Pancreas (tissue), 10 donors: ENCODE measurements around the gene CPED1. TPM values are rescaled to one million over a fixed set of nuclear protein-coding genes. Genes with fewer than 3 reads are reported as not detected.
A peak's percentile ranks its signal among the peaks of the same experiment; 100 is the strongest.

Experiments used
- ATAC-seq, 4 donors: fragments of 200-7000 bp; cut with Tn5 transposase; one replicate each; pipeline versions ENCODE4 v1.8.0 to v1.9.1; 2020; ENCODE audit warnings: mild to moderate bottlenecking in 4 of 4, moderate library complexity in 4 of 4
- DNase-seq, 6 donors: peaks; one replicate each; pipeline ENCODE4 v3.0.0-alpha.2; 2020
- FAIRE-seq: peaks from 2 replicates; lab custom pipeline; 2012; peaks lifted over from hg19 to GRCh38; lab: Jason Lieb, UNC
- H3K27ac ChIP-seq, 4 donors: fragments of 200-600 bp; sonication (generic); 1 replicate in 3 of 4; 2 replicates in 1 of 4; pipeline versions ENCODE4 v1.5.0 to v1.8.0; 2020
- H3K27me3 ChIP-seq, 4 donors: fragments of 200-600 bp; one replicate each; pipeline ENCODE4 v1.8.0; 2021
- H3K36me3 ChIP-seq, 3 donors: fragments of 200-600 bp; sonication (generic) in 1 of 3; one replicate each; pipeline versions ENCODE4 v1.5.0 to v1.8.0; 2020 to 2021
- H3K4me1 ChIP-seq, 3 donors: fragments of 200-600 bp; one replicate each; pipeline ENCODE4 v1.8.0; 2021
- H3K4me3 ChIP-seq, 4 donors: fragments of 200-600 bp; sonication (generic) in 2 of 4; one replicate each; pipeline versions ENCODE4 v1.5.0 to v1.8.0; 2020 to 2021
- H3K9me3 ChIP-seq, 4 donors: fragments of 200-600 bp; one replicate each; pipeline ENCODE4 v1.8.0; 2021
- WGBS, 2 donors: extraction: QIAGEN DNeasy Blood & Tissue Kit; methylation state at CpG; one replicate each; pipeline ENCODE4 v1.1.7; 2013; 5-methylcytosine and 5-hydroxymethylcytosine counted together
- intact Hi-C, 3 donors: fragments of 100-400 bp; cut with DNase I; formaldehyde crosslinking; loops; one replicate each; pipeline versions ENCODE4 v1.11.1 to v1.14.2; 2022
- polyA plus RNA-seq, 2 donors: library from polyadenylated mRNA; stranded (reverse); fragments of 200-250 nt; gene quantifications; one replicate each; pipeline ENCODE4 v1.2.3, GENCODE V29; 2013
- total RNA-seq, 6 donors: library from RNA; stranded (reverse); fragmentation: NEBNext Ultra II Directional in 4 of 6; extraction: Animal tissue kit (Norgen Biotek cat#: 25700) in 4 of 6; gene quantifications; one replicate each; pipeline versions ENCODE4 v1.2.1 to v1.2.4, GENCODE V29; 2021 to 2023
- TF ChIP-seq, protein P1 (sequence below), 4 donors: fragments of 200-600 bp; sonication (generic) in 3 of 4; IDR thresholded peaks; one replicate each; pipeline versions ENCODE4 v1.5.0 to v1.8.0; 2021; ENCODE audit warnings: antibody characterized with exemption in 4 of 4
- donor health status: healthy with polysubstance abuse.
- donor health status: DM: no; HTN: no; CAD: no; lungs with moderate emphysema.
- donor health status: DM: no; HTN: no; CAD: no.
- donor health status: control.
- donor health status: control.
- donor health status: Bipolar disorder and iron deficiency.
- donor health status: DM: yes; HTN: yes; CAD: no.
- donor health status: DM: no; HTN: no; CAD: no.
- donor health status: DM: no; HTN: no; CAD: no.
- donor health status: DM: yes; HTN: yes; CAD: no.

CPED1 gene
- 1 to 10 TPM; 1.3 to 6.1 (median 1.9) TPM for total RNA-seq
- under 1 TPM; 0.57 to 0.61 TPM for polyA plus RNA-seq

DNA sequence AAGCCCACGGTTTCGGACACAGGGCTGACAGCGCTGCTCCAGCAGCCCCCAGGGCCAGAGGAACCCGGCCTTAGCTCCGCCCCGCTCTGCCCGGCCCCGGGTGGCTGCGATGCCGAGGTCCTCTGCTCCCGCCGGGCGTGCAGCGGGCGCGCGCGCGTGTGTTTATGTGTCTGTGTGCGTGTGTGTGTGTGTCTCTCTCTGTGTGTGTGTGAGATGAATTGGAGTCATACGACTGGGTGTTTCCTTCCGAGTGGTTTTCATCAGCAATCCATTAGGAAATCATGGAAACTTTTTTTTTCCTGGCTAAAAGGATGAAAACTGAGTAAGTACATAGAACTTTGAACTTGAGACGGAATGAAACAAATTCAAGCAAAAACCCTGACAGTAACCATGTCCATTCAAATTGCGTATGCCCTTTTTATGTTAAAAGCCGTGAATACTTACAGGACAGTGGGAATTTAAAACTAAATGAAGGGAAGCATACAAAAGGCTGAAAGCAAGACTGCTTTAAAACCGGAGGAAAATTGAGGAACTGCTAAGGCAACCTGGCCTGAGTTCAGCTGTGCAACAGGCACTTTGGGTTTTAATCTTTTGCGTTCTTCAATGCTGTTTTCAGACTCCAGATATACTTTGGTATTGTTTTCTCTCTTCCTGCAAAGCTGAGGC is at the start of gene CPED1:
CPED1 (plus strand) TSS at position 121 of the 666 bp plus-strand sequence. CDS start 911 bp downstream, outside the sequence.
- Histone ChIP-seq H3K27ac (peak within 1 kb of the TSS in 2 of 4 donors; percentile 25 to 60), H3K4me1 (peaks cover 0 to 3% (median 0%) of the 10 kb centered on the region in 3 donors), H3K27me3 (peaks cover 0 to 26% (median 5%) of the 10 kb centered on the region in 4 donors), H3K36me3 (no peaks in the 10 kb centered on the region), H3K9me3 (no peaks in the 10 kb centered on the region), H3K4me3 (peak within 1 kb of the TSS; percentile 8 to 43 (median 22))
- TF ChIP-seq, protein P1, sequence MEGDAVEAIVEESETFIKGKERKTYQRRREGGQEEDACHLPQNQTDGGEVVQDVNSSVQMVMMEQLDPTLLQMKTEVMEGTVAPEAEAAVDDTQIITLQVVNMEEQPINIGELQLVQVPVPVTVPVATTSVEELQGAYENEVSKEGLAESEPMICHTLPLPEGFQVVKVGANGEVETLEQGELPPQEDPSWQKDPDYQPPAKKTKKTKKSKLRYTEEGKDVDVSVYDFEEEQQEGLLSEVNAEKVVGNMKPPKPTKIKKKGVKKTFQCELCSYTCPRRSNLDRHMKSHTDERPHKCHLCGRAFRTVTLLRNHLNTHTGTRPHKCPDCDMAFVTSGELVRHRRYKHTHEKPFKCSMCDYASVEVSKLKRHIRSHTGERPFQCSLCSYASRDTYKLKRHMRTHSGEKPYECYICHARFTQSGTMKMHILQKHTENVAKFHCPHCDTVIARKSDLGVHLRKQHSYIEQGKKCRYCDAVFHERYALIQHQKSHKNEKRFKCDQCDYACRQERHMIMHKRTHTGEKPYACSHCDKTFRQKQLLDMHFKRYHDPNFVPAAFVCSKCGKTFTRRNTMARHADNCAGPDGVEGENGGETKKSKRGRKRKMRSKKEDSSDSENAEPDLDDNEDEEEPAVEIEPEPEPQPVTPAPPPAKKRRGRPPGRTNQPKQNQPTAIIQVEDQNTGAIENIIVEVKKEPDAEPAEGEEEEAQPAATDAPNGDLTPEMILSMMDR (IDR thresholded peaks at IDR 0.05): no peak
- DNase-seq (peak; percentile 25 to 80 (median 48)), ATAC-seq (peak; percentile 86 to 90 (median 88)), FAIRE-seq (no peak)
- 1 to 2% methylated on average over 27 of the region's 27 CpGs for WGBS, 2 donors
- intact Hi-C loops: loop anchor here in 1 of 3 donors (10.0 kb wide), 1 partner anchor 96 kb away; no protein-coding TSS in a partner anchor

DNA sequence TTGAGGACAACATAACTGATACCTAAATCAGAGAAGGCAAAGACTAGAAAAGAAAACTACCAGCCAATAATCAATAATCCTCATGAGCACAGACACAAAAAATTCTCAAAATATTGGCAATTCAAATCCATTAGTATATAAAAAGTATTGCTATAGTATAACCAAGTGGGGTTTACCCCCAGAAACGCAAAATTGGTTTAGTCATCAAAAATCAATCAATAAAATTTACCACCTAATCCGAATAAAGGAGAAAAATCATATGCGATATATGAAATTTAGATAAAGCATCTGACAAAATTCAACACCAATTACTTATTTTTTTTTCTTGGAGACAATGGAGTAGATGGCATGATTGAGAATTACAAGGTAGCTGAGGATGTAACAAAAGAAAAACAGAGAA is 49.2 kb upstream of the CPED1 start:
- Histone ChIP-seq H3K9me3 (no peaks in the 10 kb centered on the region), H3K27me3 (no peaks in the 10 kb centered on the region), H3K4me1 (peaks cover 0 to 3% (median 2%) of the 10 kb centered on the region in 3 donors), H3K27ac (no peak overlapping the region), H3K36me3 (no peaks in the 10 kb centered on the region), H3K4me3 (no peak overlapping the region)
- WGBS, 2 donors: 83 to 87% methylated on average over 3 of the region's 3 CpGs
- intact Hi-C loops: no loop called here
- no peak for FAIRE-seq
- no peak for ATAC-seq
- no peak for DNase-seq
- TF ChIP-seq, protein P1 (IDR thresholded peaks at IDR 0.05): no peak

GRCh38 chr7:120941064-120941463 is 47.4 kb upstream of the CPED1 start:
- Histone ChIP-seq H3K4me1 (peaks cover 0 to 3% (median 3%) of the 10 kb centered on the region in 3 donors), H3K9me3 (no peaks in the 10 kb centered on the region), H3K36me3 (no peaks in the 10 kb centered on the region), H3K27ac (no peak overlapping the region), H3K4me3 (no peak overlapping the region), H3K27me3 (no peaks in the 10 kb centered on the region)
- FAIRE-seq: peak; percentile 92
- no peak for DNase-seq
- WGBS, 2 donors: 6 to 8% methylated on average over 1 of the region's 1 CpG
- ATAC-seq: peak in 3 of 4 donors; percentile 68 to 75 (median 69)
- TF ChIP-seq, protein P1 (IDR thresholded peaks at IDR 0.05): peak in 2 of 4 donors; percentile 10 to 11
- intact Hi-C loops: loop anchor here in 2 of 3 donors (5.0 to 10.0 kb wide), 2 partner anchors 139 to 146 kb away; no protein-coding TSS in a partner anchor

- H3K27ac ChIP-seq: no peak overlapping the region
- H3K36me3 ChIP-seq: no peaks in the 10 kb centered on the region
- TF ChIP-seq, protein P1 (IDR thresholded peaks at IDR 0.05): no peak
- FAIRE-seq (no peak), ATAC-seq (no peak), DNase-seq (no peak)
- no peaks in the 10 kb centered on the region for H3K9me3 ChIP-seq
- H3K4me3 ChIP-seq: no peak overlapping the region
- H3K27me3 ChIP-seq: no peaks in the 10 kb centered on the region
- H3K4me1 ChIP-seq: peaks cover 0 to 3% (median 3%) of the 10 kb centered on the region in 3 donors
- WGBS, 2 donors: 19 to 39% methylated on average over 3 of the region's 3 CpGs
- intact Hi-C loops: loop anchor here in 2 of 3 donors (5.0 to 10.0 kb wide), 2 partner anchors 140 to 147 kb away; no protein-coding TSS in a partner anchor
Measured at GRCh38 chr7:120941856-120942255, 46.7 kb upstream of the CPED1 start.
